Epidermal melanocyte (primary cell): ENCODE data around the gene RIC1.
"Not testable (repeated sequence)": the region's sequence is repeated elsewhere in the genome, so short reads cannot be mapped to it uniquely, and the experiment has no call there.

Experiments used
- DNase-seq: peaks from one replicate; pipeline ENCODE4 v3.0.0; 2011; ENCODE audit warnings: low spot score; ENCODE audit not compliant: insufficient read length

Gene RIC1

DNA sequence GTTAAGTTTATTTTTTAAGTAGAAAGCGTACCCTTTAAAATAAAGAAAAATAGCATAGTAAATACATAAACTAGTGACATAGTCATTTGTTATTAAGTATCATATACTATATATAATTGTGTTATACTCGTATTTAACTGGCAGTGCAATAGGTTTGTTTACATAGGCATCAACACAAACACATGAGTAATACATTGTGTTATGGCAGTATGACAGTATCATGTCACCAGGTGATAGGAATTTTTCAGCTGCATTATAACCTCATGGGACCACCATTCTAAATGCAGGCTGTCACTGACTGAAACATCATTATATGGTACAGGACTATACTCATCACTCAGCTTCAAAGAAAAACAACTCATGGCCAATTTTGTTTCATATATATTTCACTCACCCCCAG lies 8.4 kb upstream of the RIC1 start:
- no peak for DNase-seq

- no peak for DNase-seq
Observed at GRCh38 chr9:5621327-5621726, 7.6 kb upstream of the RIC1 start.

- DNase-seq = no peak
Observed at GRCh38 chr9:5622016-5622415, 6.9 kb upstream of the RIC1 start.

DNA sequence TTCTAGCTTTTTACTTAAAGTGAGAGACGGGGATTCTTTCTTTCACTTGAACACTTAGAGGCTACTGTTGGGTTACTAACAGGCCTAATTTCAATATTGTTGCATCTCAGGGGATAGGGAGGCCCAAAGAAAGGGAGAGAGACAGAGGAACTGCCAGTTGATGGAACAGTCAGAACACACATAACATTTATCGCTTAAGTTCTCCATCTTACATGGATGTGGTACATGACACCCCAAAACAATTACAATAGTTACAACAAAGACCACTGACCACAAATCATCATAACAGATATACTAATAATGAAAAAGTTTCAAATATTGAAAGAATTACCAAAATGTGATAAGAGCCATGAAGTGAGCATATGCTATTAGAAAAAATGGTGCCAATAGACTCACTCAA lies 4.3 kb upstream of the RIC1 start:
- DNase-seq = no peak

GRCh38 chr9:5626727-5627634 lies 1.9 kb upstream of the RIC1 start:
- DNase-seq = no peak

DNA sequence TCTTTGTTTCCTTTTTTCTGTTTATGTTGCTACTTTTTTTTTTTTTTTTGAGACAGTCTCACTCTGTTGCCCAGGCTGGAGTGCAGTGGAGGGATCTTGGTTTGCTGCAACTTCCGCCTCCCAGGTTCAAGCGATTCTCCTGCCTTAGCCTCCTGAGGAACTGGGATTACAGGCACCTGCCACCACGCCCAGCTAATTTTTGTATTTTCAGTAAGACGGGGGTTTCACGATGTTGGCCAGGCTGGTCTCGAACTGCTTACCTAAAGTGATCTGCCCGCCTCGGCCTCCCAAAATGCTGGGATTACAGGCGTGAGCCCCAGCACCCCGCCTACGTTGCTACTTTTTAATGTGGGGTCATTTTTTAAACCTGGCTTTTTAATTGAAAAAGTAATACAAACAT lies 1.2 kb upstream of the RIC1 start:
- DNase-seq = not testable (repeated sequence)

GRCh38 chr9:5628183-5628529 lies 751 bp upstream of the RIC1 start:
- no peak for DNase-seq

DNA sequence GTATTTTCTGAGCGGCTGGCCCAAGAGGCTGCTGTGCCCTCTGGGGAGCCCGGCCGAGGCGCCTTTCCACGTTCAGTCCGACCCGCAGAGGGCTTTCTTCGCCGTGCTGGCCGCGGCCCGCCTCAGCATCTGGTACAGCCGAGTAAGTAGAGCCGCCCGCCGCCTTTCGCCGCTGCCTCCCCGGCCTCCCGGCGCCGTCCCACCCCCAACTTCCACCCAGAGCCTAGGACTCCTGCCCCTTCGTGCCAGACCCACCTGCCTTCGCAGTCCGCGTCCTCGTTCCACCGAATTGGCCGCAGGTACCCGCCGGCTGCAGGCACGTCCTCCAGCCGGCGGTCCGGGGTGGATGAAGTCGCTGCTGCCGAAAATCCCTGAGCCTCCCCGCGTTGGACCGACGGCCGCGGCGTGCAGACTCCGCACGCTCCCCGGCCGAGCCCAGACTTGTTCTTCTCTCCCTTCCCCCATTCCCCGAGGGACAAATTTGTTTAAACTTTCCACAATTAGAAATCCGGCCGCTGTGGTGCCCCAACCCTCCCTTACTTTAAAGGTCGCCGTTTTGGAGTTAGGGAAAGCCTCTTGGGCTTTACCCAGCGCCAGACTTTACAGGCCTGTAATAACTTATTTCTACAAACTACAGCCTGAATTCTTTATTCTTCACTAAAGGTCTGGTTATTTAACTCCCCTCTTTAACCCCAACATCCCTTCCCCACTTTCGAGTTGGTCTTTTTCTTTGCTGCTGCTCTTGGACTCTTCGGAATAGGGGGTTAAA lies 589 bp downstream of the RIC1 start:
- DNase-seq = no peak

GRCh38 chr9:5630081-5630507 lies 1.2 kb downstream of the RIC1 start:
- no peak for DNase-seq

DNA sequence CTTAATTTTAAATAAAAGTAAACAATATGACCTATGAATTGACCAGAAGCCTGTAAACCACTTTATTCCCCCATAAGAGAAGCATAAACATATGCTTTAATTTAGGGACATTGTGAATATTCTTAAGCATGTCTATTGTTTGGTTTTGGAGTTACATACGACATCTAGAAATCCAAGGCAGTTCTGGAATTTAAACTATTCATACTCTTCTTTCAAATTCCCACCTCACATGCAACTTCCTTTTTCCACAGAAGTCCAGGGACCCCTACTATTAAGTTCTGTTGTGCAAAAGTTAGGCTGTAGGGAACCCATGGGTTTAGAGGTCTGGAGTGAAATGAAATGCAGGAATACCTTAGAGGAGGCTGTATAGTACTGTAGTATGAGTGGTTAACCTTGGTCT lies 2.1 kb downstream of the RIC1 start:
- DNase-seq = no peak

GRCh38 chr9:5632540-5632939 lies 3.6 kb downstream of the RIC1 start:
- no peak for DNase-seq

GRCh38 chr9:5633243-5633642 lies 4.3 kb downstream of the RIC1 start:
- DNase-seq = no peak

DNA sequence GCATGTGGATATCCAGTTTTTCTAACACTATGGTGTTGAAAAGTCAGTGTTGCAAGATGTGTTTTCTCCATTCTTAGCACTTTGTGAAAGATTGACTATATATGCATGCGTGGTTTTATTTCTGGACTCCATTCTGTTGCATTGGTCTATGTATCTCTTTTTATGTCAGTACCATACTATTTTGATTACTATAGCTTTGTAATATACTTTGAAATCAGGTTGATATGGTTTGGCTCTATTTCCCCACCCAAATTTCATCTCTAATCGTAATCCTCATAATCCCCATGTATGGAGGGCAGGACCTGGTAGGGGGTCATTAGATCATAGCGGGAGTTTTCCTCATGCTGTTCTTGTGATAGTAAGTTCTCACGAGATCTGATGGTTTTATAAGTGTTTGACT lies 6.5 kb downstream of the RIC1 start:
- no peak for DNase-seq

DNA sequence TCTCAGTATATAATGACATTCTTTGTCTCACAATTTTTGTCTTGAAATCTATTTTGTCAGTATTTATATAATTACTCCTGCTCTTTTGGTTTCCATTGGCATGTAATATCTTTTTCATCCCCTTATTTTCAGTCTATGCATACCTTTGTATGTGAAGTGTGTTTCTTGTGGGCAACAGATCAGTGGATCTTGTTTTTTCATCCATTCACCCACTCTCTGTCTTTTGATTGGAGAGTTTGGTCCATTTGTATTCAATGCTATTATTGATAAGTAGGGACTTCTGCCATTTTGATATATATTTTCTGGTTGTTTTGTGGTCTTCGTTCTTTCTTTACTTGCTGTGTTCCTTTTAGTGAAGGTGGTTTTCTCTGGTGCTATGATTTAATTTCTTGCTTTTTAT lies 10.9 kb downstream of the RIC1 start:
- no peak for DNase-seq

- no peak for DNase-seq
Observed at GRCh38 chr9:5642170-5642569, 13.3 kb downstream of the RIC1 start.

DNA sequence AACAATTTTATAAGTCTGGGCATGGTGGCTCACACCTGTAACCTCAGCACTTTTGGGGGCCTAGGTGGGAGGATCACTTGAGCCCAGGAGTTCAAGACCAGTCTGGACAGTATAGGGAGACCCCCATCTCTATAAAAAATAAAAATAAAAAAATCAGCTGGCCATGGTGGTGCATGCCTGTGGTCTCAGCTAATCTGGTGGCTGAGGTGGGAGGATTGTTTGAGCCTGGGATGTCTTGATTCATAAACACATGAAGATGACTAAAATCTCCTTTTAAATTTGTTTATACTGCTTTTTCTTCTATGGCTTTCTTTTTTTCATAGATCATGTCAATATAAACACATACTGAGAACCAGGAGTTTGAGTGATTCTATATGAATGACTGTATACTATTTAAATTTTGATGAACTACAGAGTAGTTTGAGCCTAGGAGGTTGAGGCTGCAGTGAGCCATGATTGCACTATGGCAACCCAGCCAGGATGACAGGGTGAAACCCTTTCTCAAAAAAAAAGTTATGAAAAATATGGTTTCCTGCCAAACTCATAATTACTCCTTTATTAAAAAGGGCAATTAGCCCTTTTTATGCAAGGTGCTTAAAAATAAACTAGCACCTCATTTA lies 14.2 kb downstream of the RIC1 start:
- DNase-seq = no peak

DNA sequence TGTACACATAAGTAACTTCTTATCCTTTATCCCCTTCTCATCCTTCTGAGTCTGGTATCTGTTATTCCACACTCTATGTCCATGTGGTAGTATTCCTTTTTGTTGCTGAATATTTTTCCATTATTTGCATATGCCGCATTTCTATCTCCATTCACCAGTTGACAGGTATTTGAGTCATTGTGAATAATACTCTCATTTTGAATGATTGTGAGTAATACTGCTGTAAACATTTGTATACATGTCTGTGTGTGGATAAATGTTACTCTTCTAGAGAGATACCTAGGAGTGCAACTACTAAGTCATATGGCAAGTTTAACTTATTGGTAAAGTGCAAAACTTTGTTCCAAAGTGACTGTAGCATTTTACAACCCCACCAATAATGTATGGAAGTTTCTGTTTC lies 15.6 kb downstream of the RIC1 start:
- DNase-seq = no peak

GRCh38 chr9:5646116-5646515 lies 17.2 kb downstream of the RIC1 start:
- DNase-seq = no peak

GRCh38 chr9:5650356-5651105 lies 21.6 kb downstream of the RIC1 start:
- no peak for DNase-seq

DNA sequence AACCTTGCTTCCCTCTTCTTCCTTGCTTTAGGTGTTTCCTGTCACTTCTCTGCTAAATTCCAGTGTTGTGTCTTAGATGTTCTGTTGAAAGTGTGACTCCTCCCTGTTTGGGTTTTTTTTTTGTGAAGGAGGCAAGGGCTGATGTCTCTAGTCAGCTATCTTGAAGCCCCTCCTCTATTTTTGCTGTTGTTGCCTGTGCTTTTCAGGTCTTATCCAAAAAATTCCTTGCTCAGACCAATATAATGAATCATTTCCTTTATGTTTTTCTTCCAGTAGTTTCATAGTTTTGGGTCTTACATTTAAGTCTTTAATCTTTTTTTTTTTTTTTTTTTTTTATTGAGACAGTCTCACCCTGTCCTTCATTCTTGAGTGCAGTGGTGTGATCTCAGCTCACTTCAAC lies 22.3 kb downstream of the RIC1 start:
- DNase-seq = no peak

GRCh38 chr9:5652821-5653220 lies 23.9 kb downstream of the RIC1 start:
- no peak for DNase-seq

- not testable (repeated sequence) for DNase-seq
Observed at GRCh38 chr9:5662804-5663203, 33.9 kb downstream of the RIC1 start.
